Measurements from ENCODE around the gene ATP2A2.
"Not testable (repeated sequence)": the region's sequence is repeated elsewhere in the genome, so short reads cannot be mapped to it uniquely, and the experiment has no call there.

ATP2A2 gene

GRCh38 chr12:110249716-110250225, 31.3 kb upstream of the ATP2A2 start:
- no peak for DNase-seq (ENCODE audit: low spot score)

GRCh38 chr12:110251381-110251780, 29.7 kb upstream of the ATP2A2 start:
- no peak for TF ChIP-seq CTCF (IDR thresholded peaks at IDR 0.05; ENCODE audit: extremely low read depth, missing control alignments)
- no peak for DNase-seq (ENCODE audit: low spot score)

More at GRCh38 chr12:110249716-110250225, 31.3 kb upstream of the ATP2A2 start:
- no peak for TF ChIP-seq CTCF (IDR thresholded peaks at IDR 0.05; ENCODE audit: extremely low read depth, missing control alignments)

- no peak for DNase-seq (ENCODE audit: low spot score)
- no peak for TF ChIP-seq CTCF (IDR thresholded peaks at IDR 0.05; ENCODE audit: extremely low read depth, missing control alignments)
Measured at GRCh38 chr12:110252716-110253115, 28.3 kb upstream of the ATP2A2 start.

GRCh38 chr12:110253176-110253575, 27.9 kb upstream of the ATP2A2 start:
- no peak for DNase-seq (ENCODE audit: low spot score)
- no peak for TF ChIP-seq CTCF (IDR thresholded peaks at IDR 0.05; ENCODE audit: extremely low read depth, missing control alignments)

GRCh38 chr12:110254971-110255540, 26.0 kb upstream of the ATP2A2 start:
- DNase-seq (ENCODE audit: low spot score) = no peak
- no peak for TF ChIP-seq CTCF (IDR thresholded peaks at IDR 0.05; ENCODE audit: extremely low read depth, missing control alignments)

- not testable (repeated sequence) for DNase-seq (ENCODE audit: low spot score)
Measured at GRCh38 chr12:110255890-110256456, 25.1 kb upstream of the ATP2A2 start.

GRCh38 chr12:110256780-110257431, 24.1 kb upstream of the ATP2A2 start:
- no peak for DNase-seq (ENCODE audit: low spot score)
- no peak for TF ChIP-seq CTCF (IDR thresholded peaks at IDR 0.05; ENCODE audit: extremely low read depth, missing control alignments)
